Fibroblast of villous mesenchyme (primary cell): Measurements from ENCODE around the gene FLT1. TPM values are rescaled to one million over a fixed set of nuclear protein-coding genes. Genes with fewer than 3 reads are reported as not detected.

Experiments used
- DNase-seq: peaks from one replicate; pipeline ENCODE4 v3.0.0-alpha.2; 2010; ENCODE audit warnings: low read depth
- H3K4me3 ChIP-seq: 2 replicates; pipeline ENCODE4 v1.5.1; 2011; ENCODE audit warnings: low read depth, mild to moderate bottlenecking, low read length
- CTCF ChIP-seq: IDR thresholded peaks from 2 replicates; pipeline ENCODE4 v1.5.1; 2012; ENCODE audit warnings: low read depth, mild to moderate bottlenecking, low read length; ENCODE audit not compliant: insufficient read depth
- total RNA-seq: library from RNA; depleted of rRNA; stranded (reverse); fragments of >200 nt; gene quantifications from 2 replicates; pipeline ENCODE4 v1.2.3, GENCODE V29; 2012

The FLT1 gene
- total RNA-seq, 1 donor = 12.1 TPM

- TF ChIP-seq CTCF = no peak
- DNase-seq = no peak
- no peak overlapping the region for H3K4me3 ChIP-seq
These were observed 174.7 kb downstream of the FLT1 start for GRCh38 chr13:28320209-28320608.

- DNase-seq = no peak
- TF ChIP-seq CTCF = no peak
- no peak overlapping the region for H3K4me3 ChIP-seq
These were observed 175.4 kb downstream of the FLT1 start for GRCh38 chr13:28319528-28319927.

- no peak for TF ChIP-seq CTCF
- H3K4me3 ChIP-seq = no peak overlapping the region
- peak; percentile 27 for DNase-seq
These were observed 176.4 kb downstream of the FLT1 start for GRCh38 chr13:28318496-28318895.

GRCh38 chr13:28316836-28317235, 178.1 kb downstream of the FLT1 start:
- DNase-seq = no peak
- no peak for TF ChIP-seq CTCF
- no peak overlapping the region for H3K4me3 ChIP-seq

GRCh38 chr13:28316129-28316528, 178.8 kb downstream of the FLT1 start:
- no peak for TF ChIP-seq CTCF
- H3K4me3 ChIP-seq = no peak overlapping the region
- DNase-seq = no peak

GRCh38 chr13:28314879-28315278, 180.0 kb downstream of the FLT1 start:
- no peak for DNase-seq
- H3K4me3 ChIP-seq = no peak overlapping the region
- no peak for TF ChIP-seq CTCF

- H3K4me3 ChIP-seq = no peak overlapping the region
- peak; percentile 63 for TF ChIP-seq CTCF
- DNase-seq = peak; percentile 78
These were observed 181.3 kb downstream of the FLT1 start for GRCh38 chr13:28313579-28313978.
